Neural cell (in vitro differentiated cells): ENCODE data around the gene ZNF460. TPM values are rescaled to one million over a fixed set of nuclear protein-coding genes. Genes with fewer than 3 reads are reported as not detected.

ENCODE experiments used
- H2AFZ ChIP-seq: fragments of 200-600, 300-800 bp; sonication (generic), shearing (Covaris generic); 2 replicates; pipeline ENCODE4 v1.6.0; 2014; ENCODE audit warnings: low read depth, mild to moderate bottlenecking, antibody characterized with exemption, low read length, moderate library complexity
- H3F3A ChIP-seq: fragments of 200-600 bp; shearing (Covaris generic); 2 replicates; pipeline ENCODE4 v1.6.1; 2016; ENCODE audit warnings: mild to moderate bottlenecking, moderate library complexity, mixed read lengths, antibody characterized with exemption, low read length; ENCODE audit not compliant: insufficient read depth, poor library complexity, severe bottlenecking
- H3K27ac ChIP-seq: fragments of 200-600, 300-800 bp; sonication (generic), shearing (Covaris generic); 2 replicates; pipeline ENCODE4 v1.5.1; 2014; ENCODE audit warnings: mild to moderate bottlenecking, low read length, moderate library complexity
- H3K27me3 ChIP-seq: fragments of 300-800, 200-600 bp; sonication (generic), shearing (Covaris generic); 2 replicates; pipeline ENCODE4 v1.6.0; 2014; ENCODE audit warnings: mild to moderate bottlenecking, low read depth, low read length, moderate library complexity; ENCODE audit not compliant: insufficient read depth
- H3K36me3 ChIP-seq: fragments of 300-800, 200-600 bp; sonication (generic), shearing (Covaris generic); 2 replicates; pipeline ENCODE4 v1.5.1; 2014; ENCODE audit warnings: mild to moderate bottlenecking, antibody characterized with exemption, low read length, moderate library complexity; ENCODE audit not compliant: insufficient read depth
- H3K4me2 ChIP-seq: fragments of 300-800, 200-600 bp; sonication (generic), shearing (Covaris generic); 2 replicates; pipeline ENCODE4 v1.6.0; 2014; ENCODE audit warnings: mild to moderate bottlenecking, low read length
- H3K4me3 ChIP-seq: fragments of 300-800, 200-600 bp; sonication (generic), shearing (Covaris generic); 2 replicates; pipeline ENCODE4 v1.5.1; 2014; ENCODE audit warnings: mild to moderate bottlenecking, low read length, moderate library complexity
- H3K79me2 ChIP-seq: fragments of 200-600 bp; shearing (Covaris generic); replicated peaks from 2 replicates; pipeline ENCODE4 v1.6.0; 2014; ENCODE audit warnings: mild to moderate bottlenecking, low read length, moderate library complexity; ENCODE audit not compliant: insufficient read depth
- H3K9ac ChIP-seq: fragments of 300-800, 200-600 bp; sonication (generic), shearing (Covaris generic); 2 replicates; pipeline ENCODE4 v1.6.1; 2016; ENCODE audit warnings: mild to moderate bottlenecking, low read length, mixed read lengths
- H3K9me2 ChIP-seq: fragments of 200-600 bp; shearing (Covaris generic); 2 replicates; pipeline ENCODE4 v1.6.1; 2016; ENCODE audit warnings: mild to moderate bottlenecking, low read length, mixed read lengths; ENCODE audit not compliant: insufficient read depth
- H3K9me3 ChIP-seq: fragments of 200-600, 300-800 bp; sonication (generic), shearing (Covaris generic); 2 replicates; pipeline ENCODE4 v1.6.1; 2016; ENCODE audit warnings: mild to moderate bottlenecking, mixed run types, low read length, moderate library complexity, mixed read lengths
- H4K20me1 ChIP-seq: fragments of 200-600 bp; shearing (Covaris generic); 2 replicates; pipeline ENCODE4 v1.6.1; 2016; ENCODE audit warnings: mild to moderate bottlenecking, mixed run types; ENCODE audit not compliant: insufficient read depth
- EP300 ChIP-seq: fragments of 450-650 bp; conservative IDR thresholded peaks from 2 replicates; pipeline ENCODE4 v1.6.1; 2014; ENCODE audit warnings: antibody characterized with exemption, mild to moderate bottlenecking, moderate library complexity; ENCODE audit not compliant: poor library complexity, severe bottlenecking
- EZH2 ChIP-seq: fragments of 200-600, 300-800 bp; shearing (Covaris generic), sonication (generic); IDR thresholded peaks from 2 replicates; pipeline ENCODE4 v1.6.1; 2014; ENCODE audit warnings: antibody characterized with exemption, low read length, borderline replicate concordance, mild to moderate bottlenecking; ENCODE audit not compliant: insufficient read depth, poor library complexity, severe bottlenecking
- MXI1 ChIP-seq: fragments of 450-650 bp; conservative IDR thresholded peaks from 2 replicates; pipeline ENCODE4 v1.6.1; 2014; ENCODE audit warnings: antibody characterized with exemption, mild to moderate bottlenecking; ENCODE audit not compliant: poor library complexity, severe bottlenecking
- POLR2AphosphoS5 ChIP-seq: IDR thresholded peaks from 2 replicates; pipeline ENCODE4 v1.6.1; 2012
- RAD21 ChIP-seq: fragments of 450-650 bp; conservative IDR thresholded peaks from 2 replicates; pipeline ENCODE4 v1.6.1; 2014; ENCODE audit warnings: antibody characterized with exemption, mild to moderate bottlenecking, moderate library complexity
- SMC3 ChIP-seq: fragments of 450-650 bp; conservative IDR thresholded peaks from 2 replicates; pipeline ENCODE4 v1.6.1; 2014; ENCODE audit warnings: antibody characterized with exemption, mild to moderate bottlenecking, moderate library complexity; ENCODE audit not compliant: poor library complexity
- TAF1 ChIP-seq: IDR thresholded peaks from 2 replicates; pipeline ENCODE4 v1.6.1; 2012; ENCODE audit warnings: low read depth
- polyA plus RNA-seq: library from polyadenylated mRNA; depleted of rRNA; stranded (reverse); fragments of >200 nt; gene quantifications from 2 replicates; pipeline ENCODE4 v1.2.3, GENCODE V29; 2014
- TF ChIP-seq, protein P1 (sequence below): fragments of 450-650 bp; IDR thresholded peaks from 2 replicates; pipeline ENCODE4 v1.5.1; 2014; ENCODE audit warnings: antibody characterized with exemption, mild to moderate bottlenecking, moderate library complexity; ENCODE audit not compliant: poor library complexity, severe bottlenecking
- TF ChIP-seq, protein P2 (sequence below): IDR thresholded peaks from 2 replicates; pipeline ENCODE4 v1.6.1; 2012; ENCODE audit warnings: borderline replicate concordance

The ZNF460 gene
- polyA plus RNA-seq, 1 donor from 2014 or later, result 11.2 TPM

DNA sequence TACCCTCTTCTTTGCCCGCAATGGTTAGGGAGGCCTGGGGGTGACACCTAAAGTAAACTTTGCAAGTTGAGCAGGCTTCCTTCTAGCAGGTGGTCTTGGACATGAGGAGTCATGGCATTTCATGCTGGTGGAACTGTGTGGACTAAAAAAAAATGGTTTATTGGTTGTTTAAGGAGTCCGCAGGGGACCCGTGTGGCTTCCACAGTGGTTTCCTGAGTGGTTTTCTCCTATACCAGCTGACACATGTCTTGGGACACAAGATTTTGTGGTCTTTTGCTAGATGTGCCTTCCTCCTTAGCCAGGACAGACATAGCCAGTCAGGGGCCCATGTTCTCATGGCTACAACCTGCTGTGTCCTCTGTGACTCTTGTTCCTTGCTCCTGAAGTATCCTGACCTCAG lies 41.5 kb downstream of the ZNF460 start:
- H3K9me2 ChIP-seq, result no peaks in the 10 kb centered on the region
- H3K79me2 ChIP-seq, result peaks cover 34% of the 10 kb centered on the region
- H3K27me3 ChIP-seq, result no peaks in the 10 kb centered on the region
- peak overlapping the region; percentile 96 for H3K4me2 ChIP-seq
- H3K4me3 ChIP-seq, result peak overlapping the region; percentile 89
- no peaks in the 10 kb centered on the region for H3K9me3 ChIP-seq
- H3F3A ChIP-seq, result no peaks in the 10 kb centered on the region
- peak overlapping the region; percentile 99 for H3K9ac ChIP-seq
- H3K36me3 ChIP-seq, result no peaks in the 10 kb centered on the region
- H4K20me1 ChIP-seq, result no peaks in the 10 kb centered on the region
- no peak for TF ChIP-seq TAF1
- TF ChIP-seq EP300, result no peak
- TF ChIP-seq RAD21, result no peak
- TF ChIP-seq MXI1, result no peak
- TF ChIP-seq, protein P1, sequence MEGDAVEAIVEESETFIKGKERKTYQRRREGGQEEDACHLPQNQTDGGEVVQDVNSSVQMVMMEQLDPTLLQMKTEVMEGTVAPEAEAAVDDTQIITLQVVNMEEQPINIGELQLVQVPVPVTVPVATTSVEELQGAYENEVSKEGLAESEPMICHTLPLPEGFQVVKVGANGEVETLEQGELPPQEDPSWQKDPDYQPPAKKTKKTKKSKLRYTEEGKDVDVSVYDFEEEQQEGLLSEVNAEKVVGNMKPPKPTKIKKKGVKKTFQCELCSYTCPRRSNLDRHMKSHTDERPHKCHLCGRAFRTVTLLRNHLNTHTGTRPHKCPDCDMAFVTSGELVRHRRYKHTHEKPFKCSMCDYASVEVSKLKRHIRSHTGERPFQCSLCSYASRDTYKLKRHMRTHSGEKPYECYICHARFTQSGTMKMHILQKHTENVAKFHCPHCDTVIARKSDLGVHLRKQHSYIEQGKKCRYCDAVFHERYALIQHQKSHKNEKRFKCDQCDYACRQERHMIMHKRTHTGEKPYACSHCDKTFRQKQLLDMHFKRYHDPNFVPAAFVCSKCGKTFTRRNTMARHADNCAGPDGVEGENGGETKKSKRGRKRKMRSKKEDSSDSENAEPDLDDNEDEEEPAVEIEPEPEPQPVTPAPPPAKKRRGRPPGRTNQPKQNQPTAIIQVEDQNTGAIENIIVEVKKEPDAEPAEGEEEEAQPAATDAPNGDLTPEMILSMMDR, result no peak
- no peak for TF ChIP-seq SMC3
- no peak for TF ChIP-seq EZH2
- H2AFZ ChIP-seq, result no peak overlapping the region
- peak overlapping the region; percentile 90 for H3K27ac ChIP-seq

DNA sequence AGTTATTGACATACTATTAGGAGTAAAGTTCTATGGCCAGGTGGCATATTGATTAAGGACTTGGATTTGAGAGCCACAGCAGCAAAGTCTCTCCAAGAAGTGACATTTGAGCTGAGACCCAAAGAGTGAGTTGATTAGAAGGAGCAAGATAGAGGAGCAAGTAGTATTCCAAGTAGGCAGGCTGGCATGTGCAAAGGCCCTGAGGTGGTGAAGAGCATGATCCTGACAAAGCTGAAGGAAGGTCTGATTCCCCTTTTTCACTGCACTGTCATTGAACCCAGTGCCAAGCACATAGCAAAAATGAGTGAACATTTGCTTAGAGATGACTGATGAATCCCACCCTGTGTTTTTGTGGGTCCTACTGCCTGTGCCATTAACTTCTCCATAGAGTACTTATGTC lies 44.7 kb downstream of the ZNF460 start:
- Histone ChIP-seq H3K9ac (no peak overlapping the region), H3K36me3 (peaks cover 6% of the 10 kb centered on the region), H2AFZ (no peak overlapping the region), H3K27me3 (no peaks in the 10 kb centered on the region), H3K4me2 (no peak overlapping the region), H3K79me2 (peaks cover 37% of the 10 kb centered on the region), H4K20me1 (no peaks in the 10 kb centered on the region), H3K4me3 (no peak overlapping the region), H3K27ac (no peak overlapping the region), H3K9me3 (no peaks in the 10 kb centered on the region), H3F3A (no peaks in the 10 kb centered on the region), H3K9me2 (no peaks in the 10 kb centered on the region)
- TF ChIP-seq POLR2AphosphoS5 (no peak), TAF1 (no peak), EP300 (no peak), EZH2 (no peak), RAD21 (no peak), SMC3 (no peak), MXI1 (no peak)
- TF ChIP-seq, protein P1, result no peak
- TF ChIP-seq, protein P2, sequence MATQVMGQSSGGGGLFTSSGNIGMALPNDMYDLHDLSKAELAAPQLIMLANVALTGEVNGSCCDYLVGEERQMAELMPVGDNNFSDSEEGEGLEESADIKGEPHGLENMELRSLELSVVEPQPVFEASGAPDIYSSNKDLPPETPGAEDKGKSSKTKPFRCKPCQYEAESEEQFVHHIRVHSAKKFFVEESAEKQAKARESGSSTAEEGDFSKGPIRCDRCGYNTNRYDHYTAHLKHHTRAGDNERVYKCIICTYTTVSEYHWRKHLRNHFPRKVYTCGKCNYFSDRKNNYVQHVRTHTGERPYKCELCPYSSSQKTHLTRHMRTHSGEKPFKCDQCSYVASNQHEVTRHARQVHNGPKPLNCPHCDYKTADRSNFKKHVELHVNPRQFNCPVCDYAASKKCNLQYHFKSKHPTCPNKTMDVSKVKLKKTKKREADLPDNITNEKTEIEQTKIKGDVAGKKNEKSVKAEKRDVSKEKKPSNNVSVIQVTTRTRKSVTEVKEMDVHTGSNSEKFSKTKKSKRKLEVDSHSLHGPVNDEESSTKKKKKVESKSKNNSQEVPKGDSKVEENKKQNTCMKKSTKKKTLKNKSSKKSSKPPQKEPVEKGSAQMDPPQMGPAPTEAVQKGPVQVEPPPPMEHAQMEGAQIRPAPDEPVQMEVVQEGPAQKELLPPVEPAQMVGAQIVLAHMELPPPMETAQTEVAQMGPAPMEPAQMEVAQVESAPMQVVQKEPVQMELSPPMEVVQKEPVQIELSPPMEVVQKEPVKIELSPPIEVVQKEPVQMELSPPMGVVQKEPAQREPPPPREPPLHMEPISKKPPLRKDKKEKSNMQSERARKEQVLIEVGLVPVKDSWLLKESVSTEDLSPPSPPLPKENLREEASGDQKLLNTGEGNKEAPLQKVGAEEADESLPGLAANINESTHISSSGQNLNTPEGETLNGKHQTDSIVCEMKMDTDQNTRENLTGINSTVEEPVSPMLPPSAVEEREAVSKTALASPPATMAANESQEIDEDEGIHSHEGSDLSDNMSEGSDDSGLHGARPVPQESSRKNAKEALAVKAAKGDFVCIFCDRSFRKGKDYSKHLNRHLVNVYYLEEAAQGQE, result no peak
